Spleen (tissue), 11 donors: Measurements from ENCODE around the gene NELFCD. TPM values are rescaled to one million over a fixed set of nuclear protein-coding genes. Genes with fewer than 3 reads are reported as not detected.
A peak's percentile ranks its signal among the peaks of the same experiment; 100 is the strongest.

Source experiments
- DNase-seq: peaks from one replicate; pipeline ENCODE4 v3.0.0-alpha.2; 2020
- H3K27ac ChIP-seq, 8 donors: fragments of 200-600 bp; sonication (generic) in 7 of 8; 1 replicate in 4 of 8; 2 replicates in 4 of 8; pipeline versions ENCODE4 v1.5.0 to v1.8.0; 2016 to 2021; ENCODE audit warnings: inconsistent platforms in 4 of 8, mild to moderate bottlenecking in 4 of 8, moderate library complexity in 1 of 8
- H3K27me3 ChIP-seq, 7 donors: fragments of 200-600 bp; sonication (generic) in 6 of 7; replicated peaks in 1 of 7; 1 replicate in 4 of 7; 2 replicates in 3 of 7; pipeline versions ENCODE4 v1.5.0 to v1.8.0; 2016 to 2021; ENCODE audit warnings: inconsistent platforms in 3 of 7, mild to moderate bottlenecking in 1 of 7
- H3K36me3 ChIP-seq, 6 donors: fragments of 200-600 bp; sonication (generic) in 5 of 6; 1 replicate in 4 of 6; 2 replicates in 2 of 6; pipeline versions ENCODE4 v1.5.0 to v1.8.0; 2016 to 2021; ENCODE audit warnings: inconsistent platforms in 2 of 6
- H3K4me1 ChIP-seq, 6 donors: fragments of 200-600 bp; sonication (generic) in 5 of 6; 1 replicate in 3 of 6; 2 replicates in 3 of 6; pipeline versions ENCODE4 v1.5.0 to v1.8.0; 2016 to 2021; ENCODE audit warnings: inconsistent platforms in 3 of 6
- H3K4me3 ChIP-seq, 8 donors: fragments of 200-600 bp; sonication (generic) in 7 of 8; 1 replicate in 4 of 8; 2 replicates in 4 of 8; pipeline versions ENCODE4 v1.5.0 to v1.8.0; 2016 to 2021; ENCODE audit warnings: inconsistent platforms in 4 of 8, mild to moderate bottlenecking in 4 of 8, moderate library complexity in 2 of 8
- H3K9me3 ChIP-seq, 8 donors: fragments of 200-600 bp; sonication (generic) in 7 of 8; 1 replicate in 4 of 8; 2 replicates in 4 of 8; pipeline versions ENCODE4 v1.5.0 to v1.8.0; 2016 to 2021; ENCODE audit warnings: inconsistent platforms in 4 of 8
- CTCF ChIP-seq, 11 experiments: fragments of 200-600 bp in 7 of 11; fragments of 450-650 bp in 4 of 11; sonication (generic) in 4 of 11; IDR thresholded peaks in 8 of 11; conservative IDR thresholded peaks in 3 of 11; 1 replicate in 7 of 11; 2 replicates in 4 of 11; pipeline versions ENCODE4 v1.4.0 to v1.8.0; 2016 to 2021; ENCODE audit warnings: antibody characterized with exemption in 11 of 11, inconsistent platforms in 4 of 11, mild to moderate bottlenecking in 1 of 11
- POLR2A ChIP-seq, 3 donors: fragments of 450-650 bp; IDR thresholded peaks; one replicate each; pipeline ENCODE4 v1.5.1; 2017; ENCODE audit warnings: antibody characterized with exemption in 3 of 3, mild to moderate bottlenecking in 1 of 3
- POLR2AphosphoS5 ChIP-seq, 3 donors: sonication (generic); formaldehyde crosslinking; IDR thresholded peaks; one replicate each; pipeline ENCODE4 v1.5.1; 2017; ENCODE audit warnings: antibody characterized with exemption in 3 of 3
- WGBS, 5 donors: extraction: QIAGEN DNeasy Blood & Tissue Kit in 3 of 5; methylation state at CpG; one replicate each; pipeline versions ENCODE4 v1.1.5 to v1.1.7; 2013 to 2018; 5-methylcytosine and 5-hydroxymethylcytosine counted together
- intact Hi-C: fragments of 100-400 bp; cut with DNase I; formaldehyde crosslinking; loops from one replicate; pipeline ENCODE4 v1.15.0; 2023; ENCODE audit warnings: low total_unique reads
- polyA plus RNA-seq, 3 donors: library from polyadenylated mRNA; stranded (reverse); fragments of 200-250 nt; gene quantifications; one replicate each; pipeline ENCODE4 v1.2.1, GENCODE V29; 2013
- total RNA-seq, 7 donors: library from RNA; depleted of rRNA in 3 of 7; stranded (reverse); fragments of >200 nt in 3 of 7; fragmentation: NEBNext Ultra II Directional in 4 of 7; extraction: Animal tissue kit (Norgen Biotek cat#: 25700) in 4 of 7; gene quantifications; one replicate each; pipeline versions ENCODE4 v1.1.0 to v1.2.1, GENCODE V29; 2016 to 2021
- donor health status: healthy with polysubstance abuse.
- donor health status: DM: no; HTN: no; CAD: no; lungs with moderate emphysema.
- donor health status: DM: no; HTN: no; CAD: no.
- donor health status: Bipolar disorder and iron deficiency.
- donor health status: healthy.
- donor health status: DM: no; HTN: no; CAD: no.
- donor health status: DM: yes; HTN: yes; CAD: no.

Gene NELFCD
- total and polyA plus RNA-seq, 10 donors = 38.4 to 78.3 (median 58.6) TPM

GRCh38 chr20:58991715-58992114 is 10.7 kb downstream of the NELFCD start:
- no peak for TF ChIP-seq CTCF (IDR thresholded peaks at IDR 0.05 in 8 of 11, conservative IDR thresholded peaks at IDR 0.05 in 3 of 11)
- TF ChIP-seq POLR2AphosphoS5 (IDR thresholded peaks at IDR 0.05) = peak in 1 of 3 donors; percentile 17
- Histone ChIP-seq H3K9me3 (no peaks in the 10 kb centered on the region), H3K27ac (peak overlapping the region in 1 of 8 donors; percentile 6), H3K36me3 (peaks cover 4 to 100% (median 99%) of the 10 kb centered on the region in 6 donors), H3K27me3 (no peaks in the 10 kb centered on the region), H3K4me1 (peaks cover 0 to 51% (median 29%) of the 10 kb centered on the region in 6 donors), H3K4me3 (no peak overlapping the region)
- intact Hi-C loops = no loop called here
- DNase-seq = no peak
- 80 to 92% (median 83%) methylated on average over 9 of the region's 9 CpGs for WGBS, 5 donors

GRCh38 chr20:58992911-58993310 is 11.9 kb downstream of the NELFCD start:
- intact Hi-C loops = no loop called here
- no peak overlapping the region for H3K4me3 ChIP-seq
- WGBS, 5 donors = 82 to 99% (median 92%) methylated on average over 3 of the region's 3 CpGs
- peak; percentile 38 for DNase-seq
- peaks cover 0 to 48% (median 26%) of the 10 kb centered on the region in 6 donors for H3K4me1 ChIP-seq
- peaks cover 10 to 100% (median 99%) of the 10 kb centered on the region in 6 donors for H3K36me3 ChIP-seq
- no peaks in the 10 kb centered on the region for H3K9me3 ChIP-seq
- no peak for TF ChIP-seq POLR2A (IDR thresholded peaks at IDR 0.05)
- no peak for TF ChIP-seq POLR2AphosphoS5 (IDR thresholded peaks at IDR 0.05)
- no peak for TF ChIP-seq CTCF (IDR thresholded peaks at IDR 0.05 in 8 of 11, conservative IDR thresholded peaks at IDR 0.05 in 3 of 11)
- no peaks in the 10 kb centered on the region for H3K27me3 ChIP-seq
- H3K27ac ChIP-seq = peak overlapping the region in 4 of 8 donors; percentile 4 to 70 (median 60)

- 84 to 87% (median 84%) methylated on average over 22 to 23 of the region's 23 CpGs for WGBS, 5 donors
- Histone ChIP-seq H3K36me3 (peaks cover 10 to 100% (median 99%) of the 10 kb centered on the region in 6 donors), H3K9me3 (no peaks in the 10 kb centered on the region), H3K27ac (peak overlapping the region in 7 of 8 donors; percentile 3 to 70 (median 26)), H3K4me1 (peaks cover 0 to 42% (median 20%) of the 10 kb centered on the region in 6 donors), H3K4me3 (no peak overlapping the region), H3K27me3 (no peaks in the 10 kb centered on the region)
- peak; percentile 64 for DNase-seq
- TF ChIP-seq POLR2AphosphoS5 (IDR thresholded peaks at IDR 0.05) = peak; percentile 22 to 52 (median 43)
- no peak for TF ChIP-seq POLR2A (IDR thresholded peaks at IDR 0.05)
- intact Hi-C loops = no loop called here
Observed at GRCh38 chr20:58993332-58994248, 12.5 kb downstream of the NELFCD start.

GRCh38 chr20:58994390-58995159 is 13.5 kb downstream of the NELFCD start:
- peaks cover 0 to 39% (median 19%) of the 10 kb centered on the region in 6 donors for H3K4me1 ChIP-seq
- H3K9me3 ChIP-seq = no peaks in the 10 kb centered on the region
- peaks cover 10 to 100% (median 99%) of the 10 kb centered on the region in 6 donors for H3K36me3 ChIP-seq
- TF ChIP-seq POLR2AphosphoS5 (IDR thresholded peaks at IDR 0.05) (peak in 1 of 3 donors; percentile 57), POLR2A (IDR thresholded peaks at IDR 0.05) (peak in 1 of 3 donors; percentile 3), CTCF (IDR thresholded peaks at IDR 0.05 in 8 of 11, conservative IDR thresholded peaks at IDR 0.05 in 3 of 11) (no peak)
- H3K27ac ChIP-seq = peak overlapping the region in 7 of 8 donors; percentile 25 to 70 (median 58)
- no peaks in the 10 kb centered on the region for H3K27me3 ChIP-seq
- 79 to 87% (median 79%) methylated on average over 17 of the region's 17 CpGs for WGBS, 5 donors
- intact Hi-C loops = no loop called here
- DNase-seq = peak; percentile 72
- no peak overlapping the region for H3K4me3 ChIP-seq
